CD14-positive monocyte (primary cell): ENCODE measurements around the gene LKAAEAR1. TPM values are rescaled to one million over a fixed set of nuclear protein-coding genes. Genes with fewer than 3 reads are reported as not detected.

ENCODE experiments used
- DNase-seq, 3 donors: peaks; one replicate each; pipeline ENCODE4 v3.0.0-alpha.2; 2011 to 2022
- H2AFZ ChIP-seq: 2 replicates; pipeline ENCODE4 v1.6.0; 2012; ENCODE audit warnings: mild to moderate bottlenecking, low read depth, low read length, inconsistent platforms; ENCODE audit not compliant: insufficient read depth, poor library complexity, severe bottlenecking
- H3K27ac ChIP-seq, 2 donors: 1 replicate in 1 of 2; 2 replicates in 1 of 2; pipeline ENCODE4 v1.5.1; 2012 to 2013; ENCODE audit warnings: low read length in 2 of 2, control low read depth in 1 of 2, inconsistent platforms in 1 of 2, low read depth in 1 of 2, mild to moderate bottlenecking in 1 of 2
- H3K27me3 ChIP-seq, 2 donors: one replicate each; pipeline versions ENCODE4 v1.6.0 to v1.6.1; 2011 to 2013; ENCODE audit warnings: low read length in 2 of 2; ENCODE audit not compliant: control insufficient read depth in 2 of 2, insufficient read depth in 2 of 2
- H3K36me3 ChIP-seq, 2 donors: replicated peaks in 1 of 2; 1 replicate in 1 of 2; 2 replicates in 1 of 2; pipeline versions ENCODE4 v1.5.1 to v1.6.1; 2012 to 2013; ENCODE audit warnings: low read length in 2 of 2, control low read depth in 1 of 2, inconsistent platforms in 1 of 2, mild to moderate bottlenecking in 1 of 2; ENCODE audit not compliant: insufficient read depth in 2 of 2, control insufficient read depth in 1 of 2
- H3K4me1 ChIP-seq, 2 donors: 1 replicate in 1 of 2; 2 replicates in 1 of 2; pipeline versions ENCODE4 v1.5.1 to v1.6.1; 2012 to 2013; ENCODE audit warnings: low read length in 2 of 2, control low read depth in 1 of 2, inconsistent platforms in 1 of 2, mild to moderate bottlenecking in 1 of 2, moderate library complexity in 1 of 2; ENCODE audit not compliant: insufficient read depth in 2 of 2, control insufficient read depth in 1 of 2
- H3K4me2 ChIP-seq: replicated peaks from 2 replicates; pipeline ENCODE3; 2012; ENCODE audit warnings: low read length, moderate library complexity, mild to moderate bottlenecking; ENCODE audit not compliant: poor library complexity, severe bottlenecking; ENCODE audit errors: extremely low read depth
- H3K4me3 ChIP-seq, 3 experiments: fragments of 200-600 bp in 1 of 3; sonication (generic) in 1 of 3; replicated peaks in 1 of 3; 1 replicate in 2 of 3; 2 replicates in 1 of 3; pipeline ENCODE4 v1.5.1; 2011 to 2013; ENCODE audit warnings: low read length in 3 of 3, mild to moderate bottlenecking in 3 of 3, control low read depth in 2 of 3, low read depth in 2 of 3, inconsistent platforms in 1 of 3, moderate library complexity in 1 of 3
- H3K79me2 ChIP-seq: 2 replicates; pipeline ENCODE4 v1.6.0; 2012; ENCODE audit warnings: mild to moderate bottlenecking, control low read depth, inconsistent platforms, low read length, moderate library complexity; ENCODE audit not compliant: insufficient read depth
- H3K9ac ChIP-seq: 2 replicates; pipeline ENCODE4 v1.6.0; 2017; ENCODE audit warnings: low read length, mild to moderate bottlenecking; ENCODE audit not compliant: insufficient read depth, poor library complexity, severe bottlenecking
- H3K9me3 ChIP-seq, 2 donors: replicated peaks in 1 of 2; 1 replicate in 1 of 2; 2 replicates in 1 of 2; pipeline versions ENCODE4 v1.5.1 to v1.6.1; 2012 to 2013; ENCODE audit warnings: low read length in 2 of 2, control low read depth in 1 of 2; ENCODE audit not compliant: control insufficient read depth in 1 of 2, insufficient read depth in 1 of 2
- H4K20me1 ChIP-seq: 2 replicates; pipeline ENCODE4 v1.6.0; 2012; ENCODE audit warnings: mild to moderate bottlenecking, low read length, control low read depth, moderate library complexity; ENCODE audit not compliant: insufficient read depth
- H3K27ac Mint-ChIP-seq, 7 donors: one replicate each; pipeline ENCODE4 v1.8.0; 2020; ENCODE audit warnings: mild to moderate bottlenecking in 7 of 7, mixed read lengths in 7 of 7, moderate library complexity in 6 of 7, inconsistent platforms in 2 of 7
- H3K27me3 Mint-ChIP-seq, 3 donors: one replicate each; pipeline ENCODE4 v1.8.0; 2021 to 2022; ENCODE audit warnings: low read depth in 3 of 3, mild to moderate bottlenecking in 3 of 3, mixed read lengths in 3 of 3, moderate library complexity in 3 of 3, inconsistent platforms in 1 of 3
- H3K36me3 Mint-ChIP-seq, 2 donors: one replicate each; pipeline ENCODE4 v1.8.0; 2020; ENCODE audit warnings: mixed read lengths in 2 of 2, inconsistent platforms in 1 of 2, mild to moderate bottlenecking in 1 of 2
- H3K4me1 Mint-ChIP-seq: one replicate; pipeline ENCODE4 v1.8.0; 2020; ENCODE audit warnings: mild to moderate bottlenecking, mixed read lengths
- H3K4me3 Mint-ChIP-seq, 2 donors: one replicate each; pipeline ENCODE4 v1.8.0; 2020; ENCODE audit warnings: mild to moderate bottlenecking in 2 of 2, mixed read lengths in 2 of 2, moderate library complexity in 1 of 2
- H3K9me3 Mint-ChIP-seq, 7 donors: one replicate each; pipeline ENCODE4 v1.8.0; 2020 to 2022; ENCODE audit warnings: mixed read lengths in 7 of 7, mild to moderate bottlenecking in 6 of 7, moderate library complexity in 6 of 7, inconsistent platforms in 2 of 7
- WGBS: methylation state at CpG from one replicate; pipeline ENCODE4 v1.1.5; 2013; ENCODE audit warnings: missing lambda C conversion rate; ENCODE audit not compliant: insufficient coverage; 5-methylcytosine and 5-hydroxymethylcytosine counted together
- intact Hi-C, 2 donors: fragments of 100-400 bp; cut with micrococcal nuclease; formaldehyde crosslinking; loops; one replicate each; pipeline versions ENCODE4 v1.15.0 to v1.15.1; 2023
- polyA plus RNA-seq, 3 donors: library from polyadenylated mRNA; depleted of rRNA in 1 of 3; unstranded in 2 of 3; stranded (reverse) in 1 of 3; fragments of 300-500 nt in 2 of 3; fragments of >200 nt in 1 of 3; fragmentation: Illumina TruSeq in 2 of 3; gene quantifications; 1 replicate in 2 of 3; 2 replicates in 1 of 3; pipeline ENCODE4 v1.2.3, GENCODE V29; 2012 to 2021
- TF ChIP-seq, protein P1 (sequence below): fragments of 200-600 bp; IDR thresholded peaks from one replicate; pipeline ENCODE4 v1.8.0; 2022; ENCODE audit warnings: antibody characterized with exemption, mild to moderate bottlenecking

Gene LKAAEAR1
- polyA plus RNA-seq, 3 donors, result 0.61 to 0.86 (median 0.64) TPM

DNA sequence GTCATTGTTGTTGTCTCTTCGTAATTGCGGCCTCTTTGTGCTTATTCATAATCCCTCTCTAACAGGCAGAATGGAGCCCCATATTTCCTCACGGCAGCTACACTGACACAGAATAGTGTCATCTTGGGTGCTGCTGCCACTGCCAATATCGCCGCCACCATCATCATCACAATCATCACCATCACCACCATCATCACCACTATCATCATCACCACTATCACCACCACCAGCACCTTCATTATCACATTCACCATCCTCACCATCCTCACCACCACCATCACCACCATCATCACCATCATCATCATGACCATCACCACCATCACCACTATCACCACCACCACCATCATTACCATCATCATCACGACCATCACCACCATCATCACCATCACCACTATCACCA lies 12.3 kb upstream of the LKAAEAR1 start:
- TF ChIP-seq, protein P1, sequence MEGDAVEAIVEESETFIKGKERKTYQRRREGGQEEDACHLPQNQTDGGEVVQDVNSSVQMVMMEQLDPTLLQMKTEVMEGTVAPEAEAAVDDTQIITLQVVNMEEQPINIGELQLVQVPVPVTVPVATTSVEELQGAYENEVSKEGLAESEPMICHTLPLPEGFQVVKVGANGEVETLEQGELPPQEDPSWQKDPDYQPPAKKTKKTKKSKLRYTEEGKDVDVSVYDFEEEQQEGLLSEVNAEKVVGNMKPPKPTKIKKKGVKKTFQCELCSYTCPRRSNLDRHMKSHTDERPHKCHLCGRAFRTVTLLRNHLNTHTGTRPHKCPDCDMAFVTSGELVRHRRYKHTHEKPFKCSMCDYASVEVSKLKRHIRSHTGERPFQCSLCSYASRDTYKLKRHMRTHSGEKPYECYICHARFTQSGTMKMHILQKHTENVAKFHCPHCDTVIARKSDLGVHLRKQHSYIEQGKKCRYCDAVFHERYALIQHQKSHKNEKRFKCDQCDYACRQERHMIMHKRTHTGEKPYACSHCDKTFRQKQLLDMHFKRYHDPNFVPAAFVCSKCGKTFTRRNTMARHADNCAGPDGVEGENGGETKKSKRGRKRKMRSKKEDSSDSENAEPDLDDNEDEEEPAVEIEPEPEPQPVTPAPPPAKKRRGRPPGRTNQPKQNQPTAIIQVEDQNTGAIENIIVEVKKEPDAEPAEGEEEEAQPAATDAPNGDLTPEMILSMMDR, result no peak
- no peaks in the 10 kb centered on the region for H3K4me1 ChIP-seq
- H3K36me3 Mint-ChIP-seq, result peaks cover 44 to 53% of the 10 kb centered on the region in 2 donors
- peaks cover 2 to 10% (median 5%) of the 10 kb centered on the region in 7 donors for H3K9me3 Mint-ChIP-seq
- no peak overlapping the region for H3K27ac ChIP-seq
- no peak overlapping the region for H3K4me3 ChIP-seq
- peaks cover 41 to 51% of the 10 kb centered on the region in 2 donors for H3K36me3 ChIP-seq
- peaks cover 30% of the 10 kb centered on the region for H4K20me1 ChIP-seq
- no peaks in the 10 kb centered on the region for H3K79me2 ChIP-seq
- no peaks in the 10 kb centered on the region for H3K9me3 ChIP-seq
- H3K4me2 ChIP-seq, result no peak overlapping the region
- peaks cover 7 to 11% (median 10%) of the 10 kb centered on the region in 3 donors for H3K27me3 Mint-ChIP-seq
- intact Hi-C loops, result no loop called here
- no peak overlapping the region for H2AFZ ChIP-seq
- no peak overlapping the region for H3K4me3 Mint-ChIP-seq
- H3K27ac Mint-ChIP-seq, result no peak overlapping the region
- H3K27me3 ChIP-seq, result peaks cover 0 to 12% of the 10 kb centered on the region in 2 donors
- H3K4me1 Mint-ChIP-seq, result peaks cover 8% of the 10 kb centered on the region
- 77% methylated on average over 5 of the region's 6 CpGs for WGBS
- DNase-seq, result no peak
- H3K9ac ChIP-seq, result no peak overlapping the region

DNA sequence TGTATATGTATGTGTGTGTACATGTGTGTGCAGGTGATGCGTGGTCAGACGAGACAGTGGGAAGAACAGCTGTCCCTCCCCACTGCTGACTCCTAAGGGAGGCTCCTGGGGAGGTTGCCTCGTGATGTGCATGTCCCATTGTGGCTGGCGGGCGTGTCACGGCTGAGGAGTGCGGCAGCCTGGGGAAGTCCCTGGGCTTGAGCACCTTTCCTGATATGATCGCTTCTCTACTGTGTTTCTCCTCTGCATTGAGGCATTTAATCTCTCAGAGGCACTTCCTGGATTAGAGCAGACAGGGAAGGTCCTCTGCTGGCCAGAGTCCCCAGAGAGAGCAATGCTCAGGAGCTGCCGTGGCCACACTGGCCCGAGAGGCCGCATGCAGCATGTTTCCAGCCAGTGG lies 11.7 kb upstream of the LKAAEAR1 start:
- no peak overlapping the region for H3K4me3 Mint-ChIP-seq
- Histone ChIP-seq H3K27me3 (peaks cover 0 to 6% of the 10 kb centered on the region in 2 donors), H3K27ac (no peak overlapping the region), H2AFZ (no peak overlapping the region), H3K9me3 (no peaks in the 10 kb centered on the region), H3K4me3 (no peak overlapping the region), H3K9ac (no peak overlapping the region), H4K20me1 (peaks cover 28% of the 10 kb centered on the region), H3K36me3 (peaks cover 41 to 51% of the 10 kb centered on the region in 2 donors), H3K4me2 (no peak overlapping the region), H3K4me1 (no peaks in the 10 kb centered on the region), H3K79me2 (no peaks in the 10 kb centered on the region)
- TF ChIP-seq, protein P1, result no peak
- no peak for DNase-seq
- peaks cover 42 to 47% of the 10 kb centered on the region in 2 donors for H3K36me3 Mint-ChIP-seq
- no peak overlapping the region for H3K27ac Mint-ChIP-seq
- 98% methylated on average over 10 of the region's 11 CpGs for WGBS
- peaks cover 6% of the 10 kb centered on the region for H3K4me1 Mint-ChIP-seq
- peaks cover 2 to 10% (median 5%) of the 10 kb centered on the region in 7 donors for H3K9me3 Mint-ChIP-seq
- intact Hi-C loops, result no loop called here
- peaks cover 2 to 5% (median 4%) of the 10 kb centered on the region in 3 donors for H3K27me3 Mint-ChIP-seq
